GM12878 (cell line): Measurements from ENCODE around the gene RFWD3. TPM values are rescaled to one million over a fixed set of nuclear protein-coding genes. Genes with fewer than 3 reads are reported as not detected.

Source experiments
- BCL11A ChIP-seq: IDR thresholded peaks from 2 replicates; pipeline ENCODE4 v1.6.1; 2011; ENCODE audit warnings: low read depth, low read length
- CHD2 ChIP-seq: IDR thresholded peaks from 2 replicates; pipeline ENCODE4 v1.6.1; 2011; ENCODE audit warnings: low read depth, low read length, improper control_type of control experiment, borderline replicate concordance
- ETV6 ChIP-seq, 2 experiments: fragments of 450-650 bp in 1 of 2; IDR thresholded peaks in 1 of 2; conservative IDR thresholded peaks in 1 of 2; 2 replicates each; pipeline ENCODE4 v1.6.1; 2014; ENCODE audit warnings: antibody characterized with exemption in 1 of 2, borderline replicate concordance in 1 of 2, low read depth in 1 of 2, mild to moderate bottlenecking in 1 of 2, moderate library complexity in 1 of 2
- POLR2AphosphoS2 ChIP-seq: IDR thresholded peaks from 2 replicates; pipeline ENCODE4 v1.6.1; 2011; ENCODE audit warnings: low read depth, mild to moderate bottlenecking, low read length, improper control_type of control experiment, moderate library complexity
- POU2F2 ChIP-seq: IDR thresholded peaks from 3 replicates; pipeline ENCODE4 v1.6.1; 2011; ENCODE audit warnings: low read depth, mild to moderate bottlenecking, low read length, borderline replicate concordance
- SMC3 ChIP-seq: IDR thresholded peaks from 2 replicates; pipeline ENCODE4 v1.6.1; 2011; ENCODE audit warnings: low read length, improper control_type of control experiment, borderline replicate concordance
- SREBF2 ChIP-seq: IDR thresholded peaks from 2 replicates; pipeline ENCODE4 v1.6.1; 2012; ENCODE audit warnings: mild to moderate bottlenecking, low read length
- SRF ChIP-seq, 2 experiments: IDR thresholded peaks; 2 replicates each; pipeline ENCODE4 v1.6.1; 2011; ENCODE audit warnings: low read depth in 2 of 2, low read length in 2 of 2, mild to moderate bottlenecking in 1 of 2, moderate library complexity in 1 of 2
- SUPT20H ChIP-seq: IDR thresholded peaks from 2 replicates; pipeline ENCODE4 v1.6.1; 2011; ENCODE audit warnings: low read depth, mild to moderate bottlenecking, low read length, moderate library complexity, borderline replicate concordance; ENCODE audit not compliant: control insufficient read depth
- ZNF24 ChIP-seq: fragments of 450-650 bp; IDR thresholded peaks from 2 replicates; pipeline ENCODE4 v1.6.1; 2017; ENCODE audit warnings: antibody characterized with exemption, mild to moderate bottlenecking
- polyA plus RNA-seq, 11 experiments: library from polyadenylated mRNA; depleted of rRNA in 4 of 11; unstranded in 6 of 11; stranded (reverse) in 5 of 11; fragments of >200 nt; fragmentation: Nextera tagmentation in 4 of 11; fragmentation: Illumina TruSeq in 1 of 11; extraction: Ambion mirVana in 4 of 11; extraction: Trizol in 1 of 11; gene quantifications; 1 replicate in 1 of 11; 2 replicates in 10 of 11; pipeline versions ENCODE4 v1.2.1 to v1.2.3, GENCODE V29; 2011 to 2016; ENCODE audit warnings: inconsistent platforms in 2 of 11, missing spikeins in 2 of 11, low read depth in 1 of 11
- total RNA-seq, 4 experiments: library from RNA; depleted of rRNA in 3 of 4; stranded (reverse); fragments of >200 nt in 3 of 4; fragmentation: Illumina TruSeq in 1 of 4; extraction: Trizol in 1 of 4; gene quantifications; 2 replicates each; pipeline versions ENCODE4 v1.2.1 to v1.2.3, GENCODE V29; 2013 to 2021
- TF ChIP-seq, protein P1 (sequence below): fragments of 450-650 bp; IDR thresholded peaks from 2 replicates; pipeline ENCODE4 v1.6.1; 2018; ENCODE audit warnings: mild to moderate bottlenecking, low read depth, moderate library complexity; ENCODE audit not compliant: partially characterized antibody
- TF ChIP-seq, protein P2 (sequence below): IDR thresholded peaks from 2 replicates; pipeline ENCODE4 v1.6.1; 2012; ENCODE audit warnings: mild to moderate bottlenecking, low read depth, low read length
- TF ChIP-seq, protein P3 (sequence below): fragments of 450-650 bp; IDR thresholded peaks from 2 replicates; pipeline ENCODE4 v1.6.1; 2014; ENCODE audit warnings: mild to moderate bottlenecking
- TF ChIP-seq, protein P4 (sequence below): fragments of 450-650 bp; IDR thresholded peaks from 2 replicates; pipeline ENCODE4 v1.6.1; 2017; ENCODE audit warnings: mild to moderate bottlenecking, moderate library complexity

The RFWD3 gene
- total and polyA plus RNA-seq, 10 of the 15 experiments (the other 5 are each of a cell fraction or from before 2014, with no cell fraction given) = 10.7 to 78.5 (median 51.2) TPM

DNA sequence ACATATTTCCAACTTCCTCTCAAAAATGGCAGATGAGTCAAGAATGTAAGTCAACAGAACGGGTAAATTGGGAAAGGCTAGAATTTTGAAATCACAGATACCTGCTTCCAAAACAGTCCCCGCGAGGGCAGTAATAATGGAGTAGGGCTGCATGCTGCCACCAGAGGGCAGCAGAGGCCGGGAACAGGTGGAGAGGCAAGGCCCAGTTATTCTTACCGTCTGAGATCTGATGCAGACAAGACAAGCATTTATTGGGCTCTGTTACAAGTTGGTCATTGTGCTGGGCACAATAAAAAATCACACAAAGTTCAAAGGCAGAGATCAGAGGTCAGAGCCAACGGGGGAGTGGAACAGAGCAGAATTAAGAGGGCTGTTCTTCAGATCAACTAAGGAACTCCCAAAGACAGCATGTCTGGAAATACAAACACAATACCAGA, 42.8 kb upstream of the RFWD3 start (continued):
- TF ChIP-seq, protein P1, sequence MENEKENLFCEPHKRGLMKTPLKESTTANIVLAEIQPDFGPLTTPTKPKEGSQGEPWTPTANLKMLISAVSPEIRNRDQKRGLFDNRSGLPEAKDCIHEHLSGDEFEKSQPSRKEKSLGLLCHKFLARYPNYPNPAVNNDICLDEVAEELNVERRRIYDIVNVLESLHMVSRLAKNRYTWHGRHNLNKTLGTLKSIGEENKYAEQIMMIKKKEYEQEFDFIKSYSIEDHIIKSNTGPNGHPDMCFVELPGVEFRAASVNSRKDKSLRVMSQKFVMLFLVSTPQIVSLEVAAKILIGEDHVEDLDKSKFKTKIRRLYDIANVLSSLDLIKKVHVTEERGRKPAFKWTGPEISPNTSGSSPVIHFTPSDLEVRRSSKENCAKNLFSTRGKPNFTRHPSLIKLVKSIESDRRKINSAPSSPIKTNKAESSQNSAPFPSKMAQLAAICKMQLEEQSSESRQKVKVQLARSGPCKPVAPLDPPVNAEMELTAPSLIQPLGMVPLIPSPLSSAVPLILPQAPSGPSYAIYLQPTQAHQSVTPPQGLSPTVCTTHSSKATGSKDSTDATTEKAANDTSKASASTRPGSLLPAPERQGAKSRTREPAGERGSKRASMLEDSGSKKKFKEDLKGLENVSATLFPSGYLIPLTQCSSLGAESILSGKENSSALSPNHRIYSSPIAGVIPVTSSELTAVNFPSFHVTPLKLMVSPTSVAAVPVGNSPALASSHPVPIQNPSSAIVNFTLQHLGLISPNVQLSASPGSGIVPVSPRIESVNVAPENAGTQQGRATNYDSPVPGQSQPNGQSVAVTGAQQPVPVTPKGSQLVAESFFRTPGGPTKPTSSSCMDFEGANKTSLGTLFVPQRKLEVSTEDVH = no peak
- TF ChIP-seq BCL11A (no peak), ETV6 (conservative IDR thresholded peaks at IDR 0.05 in 1 of 2, IDR thresholded peaks at IDR 0.05 in 1 of 2; ENCODE audit: borderline replicate concordance in 1 of 2, low read depth in 1 of 2) (no peak), ZNF24 (no peak), SRF (IDR thresholded peaks at IDR 0.05; ENCODE audit: low read depth in 2 of 2, low read length in 2 of 2) (no peak), SMC3 (peak; percentile 95), SUPT20H (no peak), POU2F2 (no peak), POLR2AphosphoS2 (no peak), CHD2 (no peak), SREBF2 (no peak)
- TF ChIP-seq, protein P2, sequence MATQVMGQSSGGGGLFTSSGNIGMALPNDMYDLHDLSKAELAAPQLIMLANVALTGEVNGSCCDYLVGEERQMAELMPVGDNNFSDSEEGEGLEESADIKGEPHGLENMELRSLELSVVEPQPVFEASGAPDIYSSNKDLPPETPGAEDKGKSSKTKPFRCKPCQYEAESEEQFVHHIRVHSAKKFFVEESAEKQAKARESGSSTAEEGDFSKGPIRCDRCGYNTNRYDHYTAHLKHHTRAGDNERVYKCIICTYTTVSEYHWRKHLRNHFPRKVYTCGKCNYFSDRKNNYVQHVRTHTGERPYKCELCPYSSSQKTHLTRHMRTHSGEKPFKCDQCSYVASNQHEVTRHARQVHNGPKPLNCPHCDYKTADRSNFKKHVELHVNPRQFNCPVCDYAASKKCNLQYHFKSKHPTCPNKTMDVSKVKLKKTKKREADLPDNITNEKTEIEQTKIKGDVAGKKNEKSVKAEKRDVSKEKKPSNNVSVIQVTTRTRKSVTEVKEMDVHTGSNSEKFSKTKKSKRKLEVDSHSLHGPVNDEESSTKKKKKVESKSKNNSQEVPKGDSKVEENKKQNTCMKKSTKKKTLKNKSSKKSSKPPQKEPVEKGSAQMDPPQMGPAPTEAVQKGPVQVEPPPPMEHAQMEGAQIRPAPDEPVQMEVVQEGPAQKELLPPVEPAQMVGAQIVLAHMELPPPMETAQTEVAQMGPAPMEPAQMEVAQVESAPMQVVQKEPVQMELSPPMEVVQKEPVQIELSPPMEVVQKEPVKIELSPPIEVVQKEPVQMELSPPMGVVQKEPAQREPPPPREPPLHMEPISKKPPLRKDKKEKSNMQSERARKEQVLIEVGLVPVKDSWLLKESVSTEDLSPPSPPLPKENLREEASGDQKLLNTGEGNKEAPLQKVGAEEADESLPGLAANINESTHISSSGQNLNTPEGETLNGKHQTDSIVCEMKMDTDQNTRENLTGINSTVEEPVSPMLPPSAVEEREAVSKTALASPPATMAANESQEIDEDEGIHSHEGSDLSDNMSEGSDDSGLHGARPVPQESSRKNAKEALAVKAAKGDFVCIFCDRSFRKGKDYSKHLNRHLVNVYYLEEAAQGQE = no peak
- TF ChIP-seq, protein P3, sequence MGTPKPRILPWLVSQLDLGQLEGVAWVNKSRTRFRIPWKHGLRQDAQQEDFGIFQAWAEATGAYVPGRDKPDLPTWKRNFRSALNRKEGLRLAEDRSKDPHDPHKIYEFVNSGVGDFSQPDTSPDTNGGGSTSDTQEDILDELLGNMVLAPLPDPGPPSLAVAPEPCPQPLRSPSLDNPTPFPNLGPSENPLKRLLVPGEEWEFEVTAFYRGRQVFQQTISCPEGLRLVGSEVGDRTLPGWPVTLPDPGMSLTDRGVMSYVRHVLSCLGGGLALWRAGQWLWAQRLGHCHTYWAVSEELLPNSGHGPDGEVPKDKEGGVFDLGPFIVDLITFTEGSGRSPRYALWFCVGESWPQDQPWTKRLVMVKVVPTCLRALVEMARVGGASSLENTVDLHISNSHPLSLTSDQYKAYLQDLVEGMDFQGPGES = no peak
- TF ChIP-seq, protein P4, sequence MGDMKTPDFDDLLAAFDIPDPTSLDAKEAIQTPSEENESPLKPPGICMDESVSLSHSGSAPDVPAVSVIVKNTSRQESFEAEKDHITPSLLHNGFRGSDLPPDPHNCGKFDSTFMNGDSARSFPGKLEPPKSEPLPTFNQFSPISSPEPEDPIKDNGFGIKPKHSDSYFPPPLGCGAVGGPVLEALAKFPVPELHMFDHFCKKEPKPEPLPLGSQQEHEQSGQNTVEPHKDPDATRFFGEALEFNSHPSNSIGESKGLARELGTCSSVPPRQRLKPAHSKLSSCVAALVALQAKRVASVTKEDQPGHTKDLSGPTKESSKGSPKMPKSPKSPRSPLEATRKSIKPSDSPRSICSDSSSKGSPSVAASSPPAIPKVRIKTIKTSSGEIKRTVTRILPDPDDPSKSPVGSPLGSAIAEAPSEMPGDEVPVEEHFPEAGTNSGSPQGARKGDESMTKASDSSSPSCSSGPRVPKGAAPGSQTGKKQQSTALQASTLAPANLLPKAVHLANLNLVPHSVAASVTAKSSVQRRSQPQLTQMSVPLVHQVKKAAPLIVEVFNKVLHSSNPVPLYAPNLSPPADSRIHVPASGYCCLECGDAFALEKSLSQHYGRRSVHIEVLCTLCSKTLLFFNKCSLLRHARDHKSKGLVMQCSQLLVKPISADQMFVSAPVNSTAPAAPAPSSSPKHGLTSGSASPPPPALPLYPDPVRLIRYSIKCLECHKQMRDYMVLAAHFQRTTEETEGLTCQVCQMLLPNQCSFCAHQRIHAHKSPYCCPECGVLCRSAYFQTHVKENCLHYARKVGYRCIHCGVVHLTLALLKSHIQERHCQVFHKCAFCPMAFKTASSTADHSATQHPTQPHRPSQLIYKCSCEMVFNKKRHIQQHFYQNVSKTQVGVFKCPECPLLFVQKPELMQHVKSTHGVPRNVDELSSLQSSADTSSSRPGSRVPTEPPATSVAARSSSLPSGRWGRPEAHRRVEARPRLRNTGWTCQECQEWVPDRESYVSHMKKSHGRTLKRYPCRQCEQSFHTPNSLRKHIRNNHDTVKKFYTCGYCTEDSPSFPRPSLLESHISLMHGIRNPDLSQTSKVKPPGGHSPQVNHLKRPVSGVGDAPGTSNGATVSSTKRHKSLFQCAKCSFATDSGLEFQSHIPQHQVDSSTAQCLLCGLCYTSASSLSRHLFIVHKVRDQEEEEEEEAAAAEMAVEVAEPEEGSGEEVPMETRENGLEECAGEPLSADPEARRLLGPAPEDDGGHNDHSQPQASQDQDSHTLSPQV = no peak
- TF ChIP-seq, all 136 proteins: peak for 7
